NT2/D1 (cell line): ENCODE measurements around the gene MYDGF.
A peak's percentile ranks its signal among the peaks of the same experiment; 100 is the strongest.
"Not testable (repeated sequence)": the region's sequence is repeated elsewhere in the genome, so short reads cannot be mapped to it uniquely, and the experiment has no call there.

ENCODE experiments used
- DNase-seq: peaks from one replicate; pipeline ENCODE4 v3.0.0-alpha.2; 2011; ENCODE audit warnings: low read depth, low spot score
- H3K27me3 ChIP-seq: 2 replicates; pipeline ENCODE4 v1.6.0; 2011; ENCODE audit warnings: mild to moderate bottlenecking; ENCODE audit not compliant: insufficient read length, insufficient read depth
- H3K36me3 ChIP-seq: 2 replicates; pipeline ENCODE4 v1.6.1; 2011; ENCODE audit warnings: mild to moderate bottlenecking, low read length, mixed read lengths; ENCODE audit not compliant: insufficient read depth, insufficient read length
- H3K4me1 ChIP-seq: 2 replicates; pipeline ENCODE4 v1.5.1; 2011; ENCODE audit not compliant: insufficient read depth, insufficient read length
- H3K4me3 ChIP-seq: 2 replicates; pipeline ENCODE4 v1.5.1; 2011; ENCODE audit warnings: low read depth; ENCODE audit not compliant: insufficient read length
- H3K9ac ChIP-seq: 2 replicates; pipeline ENCODE4 v1.6.0; 2011; ENCODE audit warnings: low read depth; ENCODE audit not compliant: insufficient read length
- H3K9me3 ChIP-seq: 2 replicates; pipeline ENCODE4 v1.5.1; 2011; ENCODE audit warnings: mild to moderate bottlenecking, low read length; ENCODE audit not compliant: insufficient read depth
- SUZ12 ChIP-seq: IDR thresholded peaks from 2 replicates; pipeline ENCODE4 v1.6.1; 2011; ENCODE audit not compliant: insufficient read length, insufficient read depth; ENCODE audit errors: extremely low read depth
- YY1 ChIP-seq: IDR thresholded peaks from 2 replicates; pipeline ENCODE4 v1.6.1; 2011; ENCODE audit not compliant: insufficient read length, insufficient read depth
- ZNF274 ChIP-seq: IDR thresholded peaks from 2 replicates; pipeline ENCODE4 v1.6.1; 2011; ENCODE audit warnings: mild to moderate bottlenecking, low read depth, low read length

MYDGF gene

GRCh38 chr19:4669723-4670480 lies at the start of gene MYDGF:
Gene MYDGF (minus strand): TSS chr19:4670342. CDS start chr19:4670334, 8 bp downstream.
- peak; percentile 87 for DNase-seq
- H3K9ac ChIP-seq: peak within 1 kb of the TSS; percentile 93
- H3K36me3 ChIP-seq: peaks cover 37% of the 10 kb centered on the region
- TF ChIP-seq YY1 (peak; percentile 90), SUZ12 (no peak), ZNF274 (no peak)
- no peaks in the 10 kb centered on the region for H3K9me3 ChIP-seq
- no peaks in the 10 kb centered on the region for H3K27me3 ChIP-seq
- peak within 1 kb of the TSS; percentile 94 for H3K4me3 ChIP-seq
- H3K4me1 ChIP-seq: peaks cover 8% of the 10 kb centered on the region

GRCh38 chr19:4719499-4719866 lies 49.3 kb upstream of the MYDGF start:
- DNase-seq: no peak
- Histone ChIP-seq H3K9me3 (no peaks in the 10 kb centered on the region), H3K36me3 (peaks cover 73% of the 10 kb centered on the region), H3K4me3 (no peak overlapping the region), H3K9ac (no peak overlapping the region), H3K4me1 (peaks cover 11% of the 10 kb centered on the region), H3K27me3 (no peaks in the 10 kb centered on the region)
- TF ChIP-seq YY1: no peak
- no peak for TF ChIP-seq ZNF274
- TF ChIP-seq SUZ12: no peak

GRCh38 chr19:4717966-4718701 lies 48.0 kb upstream of the MYDGF start:
- H3K36me3 ChIP-seq: peaks cover 86% of the 10 kb centered on the region

GRCh38 chr19:4717191-4717965 lies 47.2 kb upstream of the MYDGF start:
- no peaks in the 10 kb centered on the region for H3K27me3 ChIP-seq
- TF ChIP-seq ZNF274 (no peak), YY1 (no peak), SUZ12 (no peak)
- H3K4me1 ChIP-seq: peaks cover 6% of the 10 kb centered on the region
- no peak for DNase-seq
- H3K9ac ChIP-seq: no peak overlapping the region
- H3K9me3 ChIP-seq: no peaks in the 10 kb centered on the region
- peaks cover 92% of the 10 kb centered on the region for H3K36me3 ChIP-seq
- H3K4me3 ChIP-seq: no peak overlapping the region

More at GRCh38 chr19:4717966-4718701, 48.0 kb upstream of the MYDGF start:
- H3K4me1 ChIP-seq: peaks cover 11% of the 10 kb centered on the region
- no peaks in the 10 kb centered on the region for H3K9me3 ChIP-seq
- H3K9ac ChIP-seq: no peak overlapping the region
- TF ChIP-seq SUZ12 (no peak), YY1 (no peak), ZNF274 (no peak)
- no peak for DNase-seq
- H3K4me3 ChIP-seq: no peak overlapping the region
- H3K27me3 ChIP-seq: no peaks in the 10 kb centered on the region

GRCh38 chr19:4715529-4716221 lies 45.5 kb upstream of the MYDGF start:
- Histone ChIP-seq H3K27me3 (no peaks in the 10 kb centered on the region), H3K4me3 (no peak overlapping the region), H3K4me1 (no peaks in the 10 kb centered on the region), H3K9ac (no peak overlapping the region), H3K36me3 (peaks cover 91% of the 10 kb centered on the region), H3K9me3 (no peaks in the 10 kb centered on the region)
- TF ChIP-seq SUZ12: no peak
- no peak for TF ChIP-seq YY1
- no peak for TF ChIP-seq ZNF274
- no peak for DNase-seq

- H3K9ac ChIP-seq, DNase-seq, H3K4me3 ChIP-seq, H3K9me3 ChIP-seq, H3K27me3 ChIP-seq, H3K4me1 ChIP-seq: not testable (repeated sequence)
- peaks cover 91% of the 10 kb centered on the region for H3K36me3 ChIP-seq
Observed at GRCh38 chr19:4715178-4715528, 45.0 kb upstream of the MYDGF start.
